Endothelial cell of umbilical vein (primary cell): ENCODE measurements around the gene C2orf68.
"Not testable (repeated sequence)": the region's sequence is repeated elsewhere in the genome, so short reads cannot be mapped to it uniquely, and the experiment has no call there.

Source experiments
- CTCF ChIP-seq, 2 donors: IDR thresholded peaks; 1 replicate in 1 of 2; 2 replicates in 1 of 2; pipeline ENCODE4 v1.5.1; 2011; ENCODE audit warnings: low read length in 2 of 2, mild to moderate bottlenecking in 2 of 2, moderate library complexity in 2 of 2, control low read depth in 1 of 2, inconsistent platforms in 1 of 2, low read depth in 1 of 2; ENCODE audit not compliant: insufficient read depth in 1 of 2; ENCODE audit errors: extremely low read depth in 1 of 2
- MAX ChIP-seq: IDR thresholded peaks from 2 replicates; pipeline ENCODE4 v1.6.1; 2011; ENCODE audit not compliant: insufficient read depth, insufficient read length
- POLR2A ChIP-seq: IDR thresholded peaks from 2 replicates; pipeline ENCODE4 v1.6.1; 2012; ENCODE audit warnings: low read depth, mild to moderate bottlenecking, control low read depth, low read length
- POLR2AphosphoS5 ChIP-seq: IDR thresholded peaks from 2 replicates; pipeline ENCODE4 v1.6.1; 2012; ENCODE audit warnings: low read depth, mild to moderate bottlenecking, control low read depth, low read length, moderate library complexity; ENCODE audit not compliant: insufficient read depth

- not testable (repeated sequence) for TF ChIP-seq CTCF (IDR thresholded peaks at IDR 0.05; ENCODE audit: extremely low read depth in 1 of 2, insufficient read depth in 1 of 2, low read depth in 1 of 2, low read length in 2 of 2); MAX; POLR2AphosphoS5; POLR2A
These were observed 48.4 kb upstream of the C2orf68 start for GRCh38 chr2:85660301-85660700.
